HG03442 (cell line): ENCODE data around the gene CENPM.

Source experiments
- ATAC-seq: cut with Tn5 transposase; IDR thresholded peaks from one replicate; pipeline ENCODE4 v1.9.1; 2021; ENCODE audit warnings: mild to moderate bottlenecking, moderate library complexity; ENCODE audit not compliant: unreplicated experiment

CENPM gene

GRCh38 chr22:41915035-41915785 is 31.7 kb downstream of the CENPM start, which contains the start of gene SHISA8:
Gene SHISA8 (minus strand): TSS chr22:41915074. CDS start chr22:41914667, 407 bp downstream.
- no peak for ATAC-seq

- ATAC-seq: no peak
These were observed 32.3 kb downstream of the CENPM start for GRCh38 chr22:41914611-41915034.

- no peak for ATAC-seq
These were observed 33.0 kb downstream of the CENPM start for GRCh38 chr22:41913842-41914534.

- ATAC-seq: no peak
These were observed 33.8 kb downstream of the CENPM start for GRCh38 chr22:41913040-41913719.

GRCh38 chr22:41912338-41913039 is 34.5 kb downstream of the CENPM start:
- ATAC-seq: no peak

GRCh38 chr22:41911001-41911611 is 35.8 kb downstream of the CENPM start:
- no peak for ATAC-seq

GRCh38 chr22:41910050-41911000 is 36.6 kb downstream of the CENPM start:
- no peak for ATAC-seq

- ATAC-seq: no peak
These were observed 37.5 kb downstream of the CENPM start for GRCh38 chr22:41909310-41910049.

- no peak for ATAC-seq
These were observed 38.3 kb downstream of the CENPM start for GRCh38 chr22:41908411-41909309.

GRCh38 chr22:41907436-41908401 is 39.2 kb downstream of the CENPM start:
- no peak for ATAC-seq

- no peak for ATAC-seq
These were observed 40.1 kb downstream of the CENPM start for GRCh38 chr22:41906822-41907221.

- no peak for ATAC-seq
These were observed 41.3 kb downstream of the CENPM start for GRCh38 chr22:41905411-41906202.

GRCh38 chr22:41904450-41905410 is 42.2 kb downstream of the CENPM start:
- no peak for ATAC-seq

- no peak for ATAC-seq
These were observed 44.0 kb downstream of the CENPM start for GRCh38 chr22:41902932-41903421.

GRCh38 chr22:41902016-41902415 is 44.9 kb downstream of the CENPM start:
- no peak for ATAC-seq
